Chondrocyte (in vitro differentiated cells): ENCODE data around the gene EFNA2. TPM values are rescaled to one million over a fixed set of nuclear protein-coding genes. Genes with fewer than 3 reads are reported as not detected.
"Not testable (repeated sequence)": the region's sequence is repeated elsewhere in the genome, so short reads cannot be mapped to it uniquely, and the experiment has no call there.

Source experiments
- DNase-seq: peaks from one replicate; pipeline ENCODE4 v3.0.0; 2021; ENCODE audit warnings: mixed read lengths, low spot score
- H3K27ac Mint-ChIP-seq: one replicate; pipeline ENCODE4 v1.8.0; 2021; ENCODE audit warnings: mild to moderate bottlenecking, moderate library complexity, mixed read lengths; ENCODE audit not compliant: unreplicated experiment
- H3K27me3 Mint-ChIP-seq: 2 replicates; pipeline ENCODE4 v1.8.0; 2021; ENCODE audit warnings: low read depth, mixed read lengths
- H3K36me3 Mint-ChIP-seq: 2 replicates; pipeline ENCODE4 v1.8.0; 2021; ENCODE audit warnings: low read depth, mixed read lengths
- H3K4me1 Mint-ChIP-seq: 2 replicates; pipeline ENCODE4 v1.8.0; 2021; ENCODE audit warnings: low read depth, mild to moderate bottlenecking, mixed read lengths
- H3K4me3 Mint-ChIP-seq: one replicate; pipeline ENCODE4 v1.8.0; 2021; ENCODE audit warnings: mild to moderate bottlenecking, moderate library complexity, mixed read lengths; ENCODE audit not compliant: unreplicated experiment
- H3K9me3 Mint-ChIP-seq: 2 replicates; pipeline ENCODE4 v1.8.0; 2021; ENCODE audit warnings: low read depth, mixed read lengths
- total RNA-seq: library from RNA; stranded (reverse); gene quantifications from 3 replicates; pipeline ENCODE4 v1.2.1, GENCODE V29; 2021
- TF ChIP-seq, protein P1 (sequence below): fragments of 200-600 bp; sonication (generic); IDR thresholded peaks from 2 replicates; pipeline ENCODE4 v1.5.0; 2021; ENCODE audit warnings: antibody characterized with exemption, mild to moderate bottlenecking, moderate library complexity

EFNA2 gene
- total RNA-seq, 1 donor from 2014 or later: 7.0 TPM

DNA sequence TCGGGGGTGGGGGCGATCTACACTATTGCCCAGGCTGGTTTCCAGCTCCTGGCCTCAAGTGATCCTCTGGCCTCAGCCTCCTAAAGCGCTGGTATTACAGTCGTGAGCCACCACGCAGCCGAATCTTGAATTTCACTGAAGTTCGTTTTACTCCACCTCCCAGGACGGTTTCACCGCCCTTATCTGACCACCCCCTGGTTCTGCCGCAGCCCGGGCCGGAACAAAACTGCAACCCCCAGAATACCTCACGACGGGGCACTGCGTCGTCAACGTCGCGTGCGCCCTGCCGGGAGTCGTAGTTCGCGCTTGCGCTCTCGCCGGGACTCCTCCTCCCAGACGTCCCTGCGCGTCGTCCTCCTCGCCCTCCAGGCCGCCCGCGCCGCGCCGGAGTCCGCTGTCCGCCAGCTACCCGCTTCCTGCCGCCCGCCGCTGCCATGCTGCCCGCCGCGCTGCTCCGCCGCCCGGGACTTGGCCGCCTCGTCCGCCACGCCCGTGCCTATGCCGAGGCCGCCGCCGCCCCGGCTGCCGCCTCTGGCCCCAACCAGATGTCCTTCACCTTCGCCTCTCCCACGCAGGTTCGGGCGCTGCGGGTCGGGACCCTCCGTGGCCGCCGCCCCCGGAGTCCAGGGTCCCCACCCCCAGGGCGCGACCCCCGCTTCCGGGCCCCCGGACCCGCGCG, 44.1 kb upstream of the EFNA2 start, which contains the start of gene ATP5F1D:
Gene ATP5F1D (plus strand): TSS at position 335 of the 679 bp plus-strand sequence. CDS start 100 bp downstream, at position 435.
- TF ChIP-seq, protein P1, sequence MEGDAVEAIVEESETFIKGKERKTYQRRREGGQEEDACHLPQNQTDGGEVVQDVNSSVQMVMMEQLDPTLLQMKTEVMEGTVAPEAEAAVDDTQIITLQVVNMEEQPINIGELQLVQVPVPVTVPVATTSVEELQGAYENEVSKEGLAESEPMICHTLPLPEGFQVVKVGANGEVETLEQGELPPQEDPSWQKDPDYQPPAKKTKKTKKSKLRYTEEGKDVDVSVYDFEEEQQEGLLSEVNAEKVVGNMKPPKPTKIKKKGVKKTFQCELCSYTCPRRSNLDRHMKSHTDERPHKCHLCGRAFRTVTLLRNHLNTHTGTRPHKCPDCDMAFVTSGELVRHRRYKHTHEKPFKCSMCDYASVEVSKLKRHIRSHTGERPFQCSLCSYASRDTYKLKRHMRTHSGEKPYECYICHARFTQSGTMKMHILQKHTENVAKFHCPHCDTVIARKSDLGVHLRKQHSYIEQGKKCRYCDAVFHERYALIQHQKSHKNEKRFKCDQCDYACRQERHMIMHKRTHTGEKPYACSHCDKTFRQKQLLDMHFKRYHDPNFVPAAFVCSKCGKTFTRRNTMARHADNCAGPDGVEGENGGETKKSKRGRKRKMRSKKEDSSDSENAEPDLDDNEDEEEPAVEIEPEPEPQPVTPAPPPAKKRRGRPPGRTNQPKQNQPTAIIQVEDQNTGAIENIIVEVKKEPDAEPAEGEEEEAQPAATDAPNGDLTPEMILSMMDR: no peak
- Mint-ChIP-seq H3K9me3 (no peaks in the 10 kb centered on the region), H3K27ac (peak within 1 kb of the TSS; percentile 96), H3K27me3 (no peaks in the 10 kb centered on the region), H3K4me3 (peak within 1 kb of the TSS; percentile 79), H3K4me1 (peaks cover 35% of the 10 kb centered on the region), H3K36me3 (no peaks in the 10 kb centered on the region)
- DNase-seq: no peak

DNA sequence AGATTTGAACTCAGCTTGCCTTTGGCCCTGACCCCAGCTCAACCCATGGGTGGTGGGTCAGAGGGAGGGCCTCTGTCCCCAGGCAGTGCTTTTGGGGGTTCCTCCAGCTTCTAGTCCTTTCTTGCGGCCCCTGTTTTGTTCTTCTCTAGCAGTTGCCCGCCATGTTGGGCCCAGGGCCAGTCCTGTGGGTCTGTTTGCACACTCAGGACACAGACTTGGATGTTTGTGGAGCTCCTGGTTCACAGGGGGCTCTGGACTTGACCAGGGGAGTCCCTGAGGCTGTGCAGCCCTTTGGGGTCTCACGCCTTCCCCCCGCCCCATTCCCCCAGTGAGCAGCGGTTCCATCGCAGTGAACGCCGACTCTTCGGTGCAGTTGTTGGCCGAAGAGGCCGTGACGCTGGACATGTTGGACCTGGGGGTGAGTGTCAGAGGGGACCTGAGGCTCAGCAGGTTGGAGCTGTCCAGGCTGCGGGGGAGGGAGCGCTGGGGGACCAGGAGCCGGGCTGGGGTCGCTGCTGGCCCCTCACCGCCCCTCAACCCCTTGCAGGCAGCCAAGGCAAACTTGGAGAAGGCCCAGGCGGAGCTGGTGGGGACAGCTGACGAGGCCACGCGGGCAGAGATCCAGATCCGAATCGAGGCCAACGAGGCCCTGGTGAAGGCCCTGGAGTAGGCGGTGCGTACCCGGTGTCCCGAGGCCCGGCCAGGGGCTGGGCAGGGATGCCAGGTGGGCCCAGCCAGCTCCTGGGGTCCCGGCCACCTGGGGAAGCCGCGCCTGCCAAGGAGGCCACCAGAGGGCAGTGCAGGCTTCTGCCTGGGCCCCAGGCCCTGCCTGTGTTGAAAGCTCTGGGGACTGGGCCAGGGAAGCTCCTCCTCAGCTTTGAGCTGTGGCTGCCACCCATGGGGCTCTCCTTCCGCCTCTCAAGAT, 41.6 kb upstream of the EFNA2 start:
- Mint-ChIP-seq H3K27ac (peak overlapping the region; percentile 89), H3K4me3 (peak overlapping the region; percentile 60), H3K27me3 (no peaks in the 10 kb centered on the region), H3K9me3 (no peaks in the 10 kb centered on the region), H3K36me3 (no peaks in the 10 kb centered on the region), H3K4me1 (peaks cover 27% of the 10 kb centered on the region)
- no peak for DNase-seq
- TF ChIP-seq, protein P1: peak; percentile 94

DNA sequence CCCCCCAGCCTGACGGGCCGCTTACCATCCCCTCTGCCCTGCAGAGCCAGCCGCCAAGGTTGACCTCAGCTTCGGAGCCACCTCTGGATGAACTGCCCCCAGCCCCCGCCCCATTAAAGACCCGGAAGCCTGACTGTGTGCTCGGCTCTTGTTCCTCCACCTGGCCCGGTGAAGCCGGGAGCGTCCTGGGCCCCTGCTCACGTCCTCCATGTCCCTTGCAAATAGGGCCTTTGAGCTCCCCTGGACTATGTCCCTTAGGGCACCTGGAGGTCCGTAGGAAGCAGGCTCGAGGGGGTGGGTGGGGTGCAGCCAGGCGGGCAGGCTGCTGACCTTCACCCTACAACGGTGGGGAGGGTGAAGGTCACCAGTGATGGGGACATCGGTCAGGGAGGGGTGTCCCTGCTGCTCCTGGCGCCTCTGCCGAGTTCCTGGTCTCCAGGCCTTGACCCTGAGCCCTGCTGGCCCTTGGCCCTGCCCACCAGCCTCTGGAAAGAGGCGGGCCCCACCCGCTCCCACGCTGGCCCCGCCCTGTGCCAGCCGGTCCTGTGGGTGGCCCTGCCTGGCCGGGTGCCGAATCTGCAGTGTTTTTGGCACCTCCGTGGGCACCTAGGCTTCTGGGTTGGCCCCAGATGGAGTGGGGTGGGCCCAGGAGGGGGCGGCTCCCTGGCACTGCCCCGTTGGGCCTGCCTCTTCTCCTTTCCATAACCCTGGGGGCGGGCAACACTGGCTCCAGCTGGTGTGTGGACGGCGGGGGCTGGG, 40.8 kb upstream of the EFNA2 start:
- TF ChIP-seq, protein P1: peak; percentile 43
- H3K4me1 Mint-ChIP-seq: peaks cover 27% of the 10 kb centered on the region
- H3K27ac Mint-ChIP-seq: peak overlapping the region; percentile 89
- no peak for DNase-seq
- no peaks in the 10 kb centered on the region for H3K27me3 Mint-ChIP-seq
- H3K9me3 Mint-ChIP-seq: no peaks in the 10 kb centered on the region
- peak overlapping the region; percentile 60 for H3K4me3 Mint-ChIP-seq
- H3K36me3 Mint-ChIP-seq: peaks cover 1% of the 10 kb centered on the region

DNA sequence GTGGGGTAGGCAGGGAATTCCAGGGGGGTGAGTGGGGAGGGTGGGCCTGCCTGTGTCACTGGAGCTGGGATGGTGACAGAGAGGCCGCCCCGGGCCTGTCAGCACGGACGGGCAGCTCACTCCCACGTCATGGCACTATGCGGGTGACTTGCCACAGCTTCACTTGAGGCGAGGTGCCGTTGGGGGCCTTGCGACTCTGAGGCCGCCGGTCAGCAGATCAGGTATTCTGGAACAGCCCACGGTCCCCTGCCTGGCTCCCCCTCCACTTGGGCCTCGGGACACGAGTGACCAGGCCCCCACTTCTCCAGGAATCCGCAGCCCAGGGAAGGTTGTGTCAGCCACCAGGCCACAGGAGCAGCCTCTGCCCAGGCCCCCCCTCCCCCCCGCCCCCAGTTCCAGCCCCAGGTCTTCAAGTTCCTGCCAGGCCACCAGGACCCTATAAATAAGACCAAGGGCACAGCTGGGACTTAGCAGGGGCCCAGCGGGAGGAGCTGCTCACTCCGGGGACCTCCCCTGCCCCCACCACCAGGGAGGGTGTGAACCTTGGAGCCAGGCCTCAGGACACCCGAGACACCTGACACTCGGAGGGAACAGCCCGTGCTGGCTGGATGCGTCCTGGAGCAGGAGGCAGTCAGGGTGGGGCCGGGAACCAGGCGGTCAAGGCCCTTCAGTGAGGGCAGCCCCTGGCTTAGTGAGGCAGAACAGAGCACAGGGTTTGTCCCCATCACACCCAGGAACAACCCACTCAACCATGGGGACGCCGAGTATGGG, 40.0 kb upstream of the EFNA2 start:
- Mint-ChIP-seq H3K4me3 (no peak overlapping the region), H3K36me3 (peaks cover 1% of the 10 kb centered on the region), H3K9me3 (no peaks in the 10 kb centered on the region), H3K4me1 (peaks cover 27% of the 10 kb centered on the region), H3K27me3 (no peaks in the 10 kb centered on the region), H3K27ac (no peak overlapping the region)
- TF ChIP-seq, protein P1: no peak
- DNase-seq: no peak

DNA sequence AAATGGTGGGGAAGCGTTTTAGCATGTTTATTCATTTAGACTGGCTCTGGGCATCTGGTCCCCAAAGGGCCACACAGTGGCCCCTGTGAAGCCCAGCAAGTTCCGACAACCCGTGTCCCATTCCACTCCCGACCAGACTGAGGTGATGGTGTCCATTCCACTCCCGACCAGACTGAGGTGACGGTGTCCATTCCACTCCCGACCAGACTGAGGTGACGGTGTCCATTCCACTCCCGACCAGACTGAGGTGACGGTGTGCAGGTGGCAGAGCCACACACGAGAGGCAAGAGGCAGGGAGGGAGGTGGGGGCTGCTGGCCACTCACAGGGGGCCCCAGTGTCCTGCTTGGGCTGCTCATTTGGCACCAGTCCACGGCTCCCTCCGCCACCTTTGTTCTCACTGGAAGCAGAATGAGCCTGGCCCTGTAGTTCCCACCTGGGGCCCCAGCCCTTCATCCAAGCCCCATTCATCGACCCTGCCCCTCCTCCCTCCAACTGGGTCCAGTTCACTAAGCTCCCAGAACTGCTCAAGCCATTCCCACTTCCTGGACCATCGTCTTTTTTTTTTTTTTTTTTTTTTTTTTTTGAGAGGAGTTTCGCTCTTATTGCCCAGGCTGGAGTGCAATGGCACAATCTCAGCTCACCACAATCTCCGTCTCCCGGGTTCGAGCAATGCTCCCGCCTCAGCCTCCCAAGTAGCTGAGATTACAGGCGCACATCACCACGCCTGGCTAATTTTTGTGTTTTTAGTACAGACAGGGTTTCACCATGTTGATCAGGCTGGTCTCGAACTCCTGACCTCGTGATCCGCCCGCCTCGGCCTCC, 39.2 kb upstream of the EFNA2 start:
- DNase-seq, H3K4me3 Mint-ChIP-seq, H3K9me3 Mint-ChIP-seq, H3K36me3 Mint-ChIP-seq, H3K27me3 Mint-ChIP-seq: not testable (repeated sequence)
- peak overlapping the region; percentile 41 for H3K27ac Mint-ChIP-seq
- peaks cover 20% of the 10 kb centered on the region for H3K4me1 Mint-ChIP-seq
